Activated naive CD4-positive, alpha-beta T cell treated with anti-CD3 and anti-CD28 coated beads, Interleukin-2, amount 50 U/mL, for 24 hours (primary cell): ENCODE measurements around the gene RASA3.
A peak's percentile ranks its signal among the peaks of the same experiment; 100 is the strongest.
"Not testable (repeated sequence)": the region's sequence is repeated elsewhere in the genome, so short reads cannot be mapped to it uniquely, and the experiment has no call there.

Experiments
- H3K27ac Mint-ChIP-seq: one replicate; pipeline ENCODE4 v1.8.0; 2021; ENCODE audit warnings: mild to moderate bottlenecking, mixed read lengths
- H3K27me3 Mint-ChIP-seq: one replicate; pipeline ENCODE4 v1.8.0; 2021; ENCODE audit warnings: mixed read lengths
- H3K36me3 Mint-ChIP-seq: one replicate; pipeline ENCODE4 v1.8.0; 2021; ENCODE audit warnings: mixed read lengths
- H3K4me1 Mint-ChIP-seq: one replicate; pipeline ENCODE4 v1.8.0; 2021; ENCODE audit warnings: mixed read lengths
- H3K4me3 Mint-ChIP-seq: one replicate; pipeline ENCODE4 v1.8.0; 2021; ENCODE audit warnings: mild to moderate bottlenecking, mixed read lengths
- H3K9me3 Mint-ChIP-seq: one replicate; pipeline ENCODE4 v1.8.0; 2021; ENCODE audit warnings: mixed read lengths

RASA3 gene

DNA sequence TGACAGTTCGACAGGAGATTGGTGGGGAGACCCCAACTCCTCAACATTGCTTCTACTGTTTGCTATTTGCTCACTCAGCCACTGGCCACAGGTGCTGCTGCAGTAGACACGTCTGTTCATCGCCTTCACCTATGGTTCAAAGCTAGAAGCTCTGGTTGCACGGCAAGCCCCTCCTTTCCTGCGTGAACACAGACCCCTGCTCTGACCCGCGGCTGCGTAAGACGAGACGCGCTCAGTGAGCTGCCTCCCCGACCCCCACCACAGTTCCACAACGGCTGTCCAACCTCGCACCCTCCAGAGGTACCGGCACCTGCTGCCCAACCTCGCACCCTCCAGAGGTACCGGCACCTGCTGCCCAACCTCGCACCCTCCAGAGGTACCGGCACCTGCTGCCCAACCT, 6.8 kb downstream of the RASA3 start:
- Mint-ChIP-seq H3K4me1 (peaks cover 84% of the 10 kb centered on the region), H3K36me3 (peaks cover 14% of the 10 kb centered on the region), H3K27ac (peak overlapping the region; percentile 97), H3K27me3 (no peaks in the 10 kb centered on the region), H3K4me3 (no peak overlapping the region), H3K9me3 (no peaks in the 10 kb centered on the region)

DNA sequence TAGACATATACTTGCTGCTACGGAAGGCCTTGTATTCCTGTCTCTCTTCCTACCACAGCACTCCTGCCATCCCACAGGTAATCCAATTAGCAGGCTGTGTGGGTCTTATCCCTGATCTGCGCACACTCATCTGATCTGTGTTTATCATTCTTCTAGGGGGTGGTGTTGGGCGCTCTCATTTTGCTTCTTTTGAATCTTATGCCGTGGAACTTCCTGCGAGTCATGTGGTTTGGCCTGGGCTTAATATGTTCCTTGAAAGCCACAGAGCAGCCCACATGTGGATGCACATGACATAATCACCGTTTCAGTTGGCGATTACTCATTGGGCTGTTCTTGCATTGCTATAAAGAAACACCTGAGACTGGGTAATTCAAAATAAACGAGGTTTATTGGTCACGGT, 7.5 kb downstream of the RASA3 start:
- Mint-ChIP-seq H3K27me3 (no peaks in the 10 kb centered on the region), H3K27ac (peak overlapping the region; percentile 97), H3K36me3 (peaks cover 14% of the 10 kb centered on the region), H3K4me3 (peak overlapping the region; percentile 73), H3K4me1 (peaks cover 86% of the 10 kb centered on the region), H3K9me3 (no peaks in the 10 kb centered on the region)

DNA sequence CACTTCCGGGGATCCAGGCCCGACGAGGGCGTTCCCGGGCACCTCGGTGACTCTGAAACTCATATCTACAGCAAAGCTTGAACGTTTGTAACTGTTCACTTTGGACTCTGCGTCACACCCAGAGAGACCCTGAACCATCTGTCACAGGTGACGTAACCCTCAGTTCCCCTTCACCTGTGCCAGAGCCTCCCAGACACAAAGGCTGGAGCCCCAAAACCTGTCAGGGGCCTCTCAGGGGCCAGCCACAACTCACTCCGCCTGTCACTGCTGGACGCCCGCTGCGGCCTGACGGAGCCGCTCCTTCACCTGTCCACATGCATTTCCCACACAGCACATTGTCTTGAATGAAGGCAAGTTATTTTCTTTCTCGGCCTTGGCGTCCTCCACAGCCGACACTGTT, 8.0 kb downstream of the RASA3 start:
- Mint-ChIP-seq H3K36me3 (peaks cover 14% of the 10 kb centered on the region), H3K27ac (peak overlapping the region; percentile 97), H3K27me3 (no peaks in the 10 kb centered on the region), H3K4me3 (peak overlapping the region; percentile 73), H3K9me3 (no peaks in the 10 kb centered on the region), H3K4me1 (peaks cover 81% of the 10 kb centered on the region)

DNA sequence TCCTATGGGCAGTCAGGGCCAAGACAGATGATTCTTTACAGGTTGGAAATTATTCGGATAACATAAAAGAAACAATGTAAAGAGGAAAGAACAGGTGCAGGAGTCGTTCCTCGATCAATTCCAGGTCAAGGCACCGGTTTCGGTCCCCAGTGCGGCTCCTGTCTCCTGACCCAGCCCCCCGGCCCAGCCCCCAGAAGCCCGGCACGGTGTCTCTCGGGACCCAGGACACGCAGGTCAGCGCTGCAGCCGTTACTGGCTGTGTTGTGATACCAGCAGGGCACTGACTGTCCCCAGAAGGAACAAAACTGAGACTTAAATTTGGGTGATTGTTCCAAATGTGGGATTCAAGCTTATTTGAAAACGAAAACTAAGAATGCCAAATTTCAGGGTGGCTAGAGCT, 8.5 kb downstream of the RASA3 start:
- Mint-ChIP-seq H3K27me3 (no peaks in the 10 kb centered on the region), H3K4me3 (no peak overlapping the region), H3K9me3 (no peaks in the 10 kb centered on the region), H3K36me3 (peaks cover 14% of the 10 kb centered on the region), H3K4me1 (peaks cover 81% of the 10 kb centered on the region), H3K27ac (no peak overlapping the region)

DNA sequence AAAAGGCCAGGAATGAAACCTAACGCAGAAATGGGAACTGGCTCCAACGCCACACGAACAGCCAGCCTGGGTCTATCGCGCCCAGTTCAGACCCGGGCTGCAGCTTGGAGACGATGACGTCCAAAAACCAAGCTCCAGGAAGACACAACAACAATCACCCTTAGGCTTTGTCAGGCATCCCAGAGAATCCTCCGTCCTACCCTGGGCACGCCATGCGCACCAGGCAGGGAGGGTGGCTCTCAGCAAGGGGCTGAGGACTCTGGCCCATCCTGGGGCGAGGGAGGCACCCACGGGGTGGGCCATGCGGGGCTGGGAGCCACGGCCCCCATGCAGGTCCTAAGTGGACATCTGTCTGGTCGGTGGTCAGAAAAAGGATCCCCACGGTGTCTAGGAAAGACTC, 9.0 kb downstream of the RASA3 start:
- peaks cover 14% of the 10 kb centered on the region for H3K36me3 Mint-ChIP-seq
- H3K27ac Mint-ChIP-seq = peak overlapping the region; percentile 81
- H3K4me3 Mint-ChIP-seq = peak overlapping the region; percentile 4
- H3K9me3 Mint-ChIP-seq = no peaks in the 10 kb centered on the region
- peaks cover 83% of the 10 kb centered on the region for H3K4me1 Mint-ChIP-seq
- no peaks in the 10 kb centered on the region for H3K27me3 Mint-ChIP-seq

DNA sequence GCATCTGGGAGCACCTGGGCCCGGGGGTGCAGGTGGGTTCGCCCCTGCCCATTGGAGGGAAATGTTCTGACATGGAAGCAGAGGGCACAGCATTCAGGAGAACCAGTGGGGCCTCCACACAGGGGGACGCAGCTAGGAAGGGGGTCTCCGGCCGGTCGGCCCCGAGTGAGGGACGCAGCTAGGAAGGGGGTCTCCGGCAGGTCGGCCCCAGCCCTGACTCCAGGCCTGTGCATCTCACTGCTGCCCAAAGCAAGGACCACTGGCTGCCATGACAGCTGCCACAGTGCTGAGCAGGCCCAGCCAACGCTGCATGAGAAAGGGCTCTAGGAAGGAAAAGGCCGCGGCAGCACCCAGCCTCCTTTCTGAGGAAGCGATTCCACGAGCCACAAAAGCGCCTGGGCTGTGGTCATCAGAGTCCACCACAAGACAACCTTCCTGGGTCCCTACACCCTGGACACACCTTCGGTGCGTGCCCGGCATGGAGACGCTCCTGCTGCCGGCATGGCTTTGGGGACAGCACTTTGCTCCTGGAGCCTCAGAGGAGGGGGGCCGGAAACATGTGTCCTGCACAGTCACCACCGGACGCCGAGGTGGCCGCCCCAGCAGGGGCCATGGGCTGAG, 9.7 kb downstream of the RASA3 start:
- H3K4me1 Mint-ChIP-seq = peaks cover 83% of the 10 kb centered on the region
- no peaks in the 10 kb centered on the region for H3K27me3 Mint-ChIP-seq
- H3K9me3 Mint-ChIP-seq = no peaks in the 10 kb centered on the region
- peaks cover 14% of the 10 kb centered on the region for H3K36me3 Mint-ChIP-seq
- peak overlapping the region; percentile 81 for H3K27ac Mint-ChIP-seq
- H3K4me3 Mint-ChIP-seq = no peak overlapping the region

DNA sequence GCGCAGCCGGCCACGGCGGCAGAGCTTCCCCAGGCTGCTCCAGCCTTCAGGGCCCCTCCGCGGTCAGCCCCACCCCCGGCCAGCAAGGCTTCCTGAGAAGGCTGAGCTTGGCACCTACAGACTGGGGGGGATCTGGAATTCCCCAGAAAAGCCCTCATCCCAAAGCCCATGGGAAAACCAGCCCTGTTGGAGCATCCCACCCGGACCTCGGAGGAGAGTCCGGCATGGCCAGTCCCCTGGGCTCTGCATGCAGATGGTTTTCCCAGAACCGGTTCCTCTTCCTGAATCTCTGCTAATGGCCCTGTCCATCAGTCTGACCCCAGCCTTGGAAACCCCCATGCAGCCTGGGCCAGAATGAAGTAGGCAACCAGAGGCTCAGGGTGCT, 10.3 kb downstream of the RASA3 start:
- H3K27me3 Mint-ChIP-seq = no peaks in the 10 kb centered on the region
- H3K9me3 Mint-ChIP-seq = no peaks in the 10 kb centered on the region
- no peak overlapping the region for H3K4me3 Mint-ChIP-seq
- peaks cover 82% of the 10 kb centered on the region for H3K4me1 Mint-ChIP-seq
- peaks cover 14% of the 10 kb centered on the region for H3K36me3 Mint-ChIP-seq
- H3K27ac Mint-ChIP-seq = no peak overlapping the region

DNA sequence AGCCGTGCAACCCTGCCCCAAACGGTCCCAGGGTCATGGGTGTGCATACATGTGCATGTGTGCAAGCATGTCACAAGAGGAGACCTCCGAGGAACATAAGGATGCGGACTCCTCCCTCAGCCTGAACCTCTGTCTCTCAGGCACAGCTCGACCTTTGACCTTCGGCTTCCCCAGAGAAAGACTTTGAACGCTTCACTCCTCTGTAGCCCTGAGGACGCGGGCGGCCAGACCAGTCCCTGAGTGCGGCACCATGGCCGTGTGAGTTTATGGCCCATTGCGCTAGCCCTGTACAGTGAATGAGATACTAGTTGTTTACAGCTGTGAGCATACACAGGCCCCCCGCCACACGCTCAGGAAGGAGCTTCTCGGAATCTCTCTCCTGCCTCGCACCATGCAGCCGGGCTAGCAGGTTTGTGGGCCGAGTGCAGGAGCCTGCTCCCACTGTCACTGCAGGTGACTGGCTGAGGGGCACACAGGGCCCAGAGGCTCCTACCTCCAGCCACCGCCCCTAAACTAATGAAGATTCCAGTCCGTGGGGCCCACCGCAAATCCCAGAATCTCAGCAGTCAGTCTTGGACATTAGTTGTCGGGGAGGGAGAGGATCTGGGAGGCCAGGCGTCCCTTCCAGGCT, 10.8 kb downstream of the RASA3 start:
- Mint-ChIP-seq H3K4me1 (peaks cover 77% of the 10 kb centered on the region), H3K27ac (peak overlapping the region; percentile 86), H3K9me3 (no peaks in the 10 kb centered on the region), H3K27me3 (no peaks in the 10 kb centered on the region), H3K4me3 (peak overlapping the region; percentile 73), H3K36me3 (peaks cover 12% of the 10 kb centered on the region)

DNA sequence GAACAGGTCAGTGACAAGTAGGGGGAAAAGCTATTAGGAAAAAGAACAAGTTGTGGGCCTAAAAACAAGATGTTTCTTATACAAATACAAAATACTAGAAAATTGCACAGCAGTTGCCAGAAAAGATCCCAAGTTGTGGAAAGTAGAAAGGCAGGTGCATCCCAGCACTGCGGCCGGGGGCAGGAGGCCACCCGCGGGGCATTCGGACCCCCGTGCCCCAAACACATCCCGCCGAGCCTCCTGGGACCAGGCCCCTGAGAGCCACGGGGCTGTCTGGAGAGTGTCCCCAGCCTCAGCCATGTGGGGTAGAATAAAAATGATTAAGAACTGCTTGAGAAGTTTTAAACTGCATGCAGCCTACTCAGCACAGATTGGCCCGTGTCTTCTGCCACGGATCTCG, 11.4 kb downstream of the RASA3 start:
- Mint-ChIP-seq H3K27ac (peak overlapping the region; percentile 99), H3K4me1 (peaks cover 73% of the 10 kb centered on the region), H3K9me3 (no peaks in the 10 kb centered on the region), H3K36me3 (peaks cover 7% of the 10 kb centered on the region), H3K27me3 (no peaks in the 10 kb centered on the region), H3K4me3 (peak overlapping the region; percentile 80)

DNA sequence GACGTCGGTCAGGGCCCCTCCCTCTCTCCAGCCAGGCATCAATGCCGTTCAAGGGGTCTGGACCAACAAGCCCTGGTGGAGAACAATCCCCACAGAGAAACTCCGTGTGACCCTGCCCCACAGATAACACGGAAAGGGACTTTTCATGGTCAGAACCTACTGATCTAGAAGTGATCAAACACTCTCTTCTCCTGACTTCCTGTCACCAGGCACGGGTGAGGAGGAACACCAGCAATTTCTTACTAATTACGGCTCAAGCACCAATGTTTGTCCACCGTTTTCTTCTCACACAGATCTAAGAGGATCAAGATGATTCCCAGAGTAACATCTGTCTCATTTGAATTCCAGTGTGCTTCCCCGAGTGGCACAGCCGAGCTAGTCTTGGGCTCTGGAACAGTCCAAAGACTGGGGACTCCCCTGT, 11.8 kb downstream of the RASA3 start:
- Mint-ChIP-seq H3K4me3 (peak overlapping the region; percentile 80), H3K27ac (peak overlapping the region; percentile 99), H3K4me1 (peaks cover 76% of the 10 kb centered on the region), H3K9me3 (no peaks in the 10 kb centered on the region), H3K27me3 (no peaks in the 10 kb centered on the region), H3K36me3 (peaks cover 7% of the 10 kb centered on the region)

DNA sequence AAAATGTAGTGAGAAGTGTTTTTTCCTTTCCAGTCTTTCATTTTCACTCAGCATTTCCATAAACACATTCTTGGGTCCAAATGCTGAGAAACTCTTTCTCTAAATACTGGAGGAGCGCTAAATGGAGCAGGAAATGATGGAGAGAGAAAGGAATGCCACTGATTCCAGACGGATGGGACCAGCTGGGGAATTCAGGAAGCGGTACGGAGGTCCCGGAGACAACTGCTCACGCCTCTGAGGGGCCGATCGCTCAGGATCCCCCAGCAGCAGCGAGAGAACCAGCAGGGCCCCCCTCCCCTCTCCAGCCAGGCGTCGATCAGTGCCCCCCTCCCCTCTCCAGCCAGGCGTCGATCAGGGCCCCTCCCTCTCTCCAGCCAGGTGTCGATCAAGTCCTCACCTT, 13.2 kb downstream of the RASA3 start:
- no peaks in the 10 kb centered on the region for H3K9me3 Mint-ChIP-seq
- peaks cover 74% of the 10 kb centered on the region for H3K4me1 Mint-ChIP-seq
- H3K27ac Mint-ChIP-seq = peak overlapping the region; percentile 96
- H3K4me3 Mint-ChIP-seq = peak overlapping the region; percentile 73
- no peaks in the 10 kb centered on the region for H3K27me3 Mint-ChIP-seq
- peaks cover 3% of the 10 kb centered on the region for H3K36me3 Mint-ChIP-seq

DNA sequence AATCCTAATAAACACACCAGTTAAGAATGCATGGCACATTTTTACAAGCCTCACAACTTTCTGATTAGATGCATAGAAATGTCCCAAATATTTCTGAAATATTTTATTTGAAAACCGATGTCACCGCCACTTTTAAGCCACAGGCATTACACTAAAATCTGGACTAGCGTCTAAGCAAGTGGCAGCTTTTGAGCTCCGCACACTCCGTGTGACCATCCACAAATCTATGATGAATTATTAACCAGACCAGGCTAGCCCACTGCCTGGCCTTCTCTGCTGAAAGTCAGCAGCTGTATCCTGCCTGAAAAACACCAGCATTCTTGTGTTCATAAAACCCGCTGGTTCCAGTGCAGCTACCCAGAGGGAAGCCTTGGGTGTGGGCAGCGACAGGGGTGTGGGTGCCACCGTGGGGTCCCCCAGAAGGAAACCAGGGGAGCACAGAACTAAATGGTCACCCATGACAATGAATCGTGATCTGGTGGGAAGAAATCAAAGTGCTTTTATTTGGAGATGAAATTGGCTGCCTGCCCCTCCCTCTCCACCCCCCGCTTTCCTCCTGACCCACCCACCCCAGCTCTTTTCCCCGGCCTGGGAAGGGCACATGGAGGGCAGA, 13.8 kb downstream of the RASA3 start:
- no peaks in the 10 kb centered on the region for H3K9me3 Mint-ChIP-seq
- H3K36me3 Mint-ChIP-seq = peaks cover 3% of the 10 kb centered on the region
- H3K27me3 Mint-ChIP-seq = no peaks in the 10 kb centered on the region
- H3K4me1 Mint-ChIP-seq = peaks cover 75% of the 10 kb centered on the region
- H3K4me3 Mint-ChIP-seq = peak overlapping the region; percentile 73
- peak overlapping the region; percentile 96 for H3K27ac Mint-ChIP-seq

DNA sequence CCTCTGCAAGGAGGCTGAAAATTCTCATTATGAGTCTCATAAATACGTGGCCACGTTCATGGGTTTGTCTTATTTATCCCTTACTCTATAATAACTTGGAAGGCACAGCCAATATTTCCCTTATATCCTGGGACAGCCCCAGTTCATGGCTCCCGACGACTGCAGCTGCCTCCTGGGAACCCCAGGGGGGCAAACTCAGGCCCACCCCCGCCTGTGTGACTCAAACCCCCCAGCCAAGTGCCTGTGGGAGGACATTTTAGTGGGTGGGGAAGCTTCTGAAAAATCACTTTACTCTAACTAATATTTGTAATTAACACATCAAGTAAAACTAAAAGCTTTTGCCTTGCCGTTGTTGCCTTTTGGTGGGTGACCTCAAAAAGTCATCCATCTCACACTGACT, 14.3 kb downstream of the RASA3 start:
- H3K36me3 Mint-ChIP-seq = peaks cover 3% of the 10 kb centered on the region
- no peaks in the 10 kb centered on the region for H3K9me3 Mint-ChIP-seq
- H3K27me3 Mint-ChIP-seq = no peaks in the 10 kb centered on the region
- H3K4me3 Mint-ChIP-seq = peak overlapping the region; percentile 73
- peaks cover 72% of the 10 kb centered on the region for H3K4me1 Mint-ChIP-seq
- peak overlapping the region; percentile 73 for H3K27ac Mint-ChIP-seq

DNA sequence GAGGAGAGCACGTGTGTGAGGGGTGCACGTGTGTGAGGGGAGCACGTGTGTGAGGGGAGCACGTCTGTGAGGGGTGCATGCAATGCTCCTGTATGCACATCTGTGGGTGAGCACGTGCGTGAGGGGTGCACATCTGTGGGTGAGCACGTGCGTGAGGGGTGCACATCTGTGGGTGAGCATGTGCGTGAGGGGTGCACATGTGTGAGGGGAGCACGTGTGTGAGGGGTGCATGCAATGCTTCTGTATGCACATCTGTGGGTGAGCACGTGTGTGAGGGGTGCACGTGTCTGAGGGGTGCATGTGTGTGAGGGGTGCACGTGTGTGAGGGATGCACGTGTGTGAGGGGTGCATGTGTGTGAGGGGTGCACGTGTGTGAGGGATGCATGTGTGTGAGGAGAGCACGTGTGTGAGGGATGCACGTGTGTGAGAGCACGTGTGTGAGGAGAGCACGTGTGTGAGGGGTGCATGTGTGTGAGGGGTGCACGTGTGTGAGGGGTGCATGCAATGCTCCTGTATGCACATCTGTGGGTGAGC, 15.0 kb downstream of the RASA3 start:
- H3K36me3 Mint-ChIP-seq, H3K27me3 Mint-ChIP-seq, H3K4me3 Mint-ChIP-seq, H3K9me3 Mint-ChIP-seq: not testable (repeated sequence)
- Mint-ChIP-seq H3K4me1 (peaks cover 69% of the 10 kb centered on the region), H3K27ac (peak overlapping the region; percentile 73)

DNA sequence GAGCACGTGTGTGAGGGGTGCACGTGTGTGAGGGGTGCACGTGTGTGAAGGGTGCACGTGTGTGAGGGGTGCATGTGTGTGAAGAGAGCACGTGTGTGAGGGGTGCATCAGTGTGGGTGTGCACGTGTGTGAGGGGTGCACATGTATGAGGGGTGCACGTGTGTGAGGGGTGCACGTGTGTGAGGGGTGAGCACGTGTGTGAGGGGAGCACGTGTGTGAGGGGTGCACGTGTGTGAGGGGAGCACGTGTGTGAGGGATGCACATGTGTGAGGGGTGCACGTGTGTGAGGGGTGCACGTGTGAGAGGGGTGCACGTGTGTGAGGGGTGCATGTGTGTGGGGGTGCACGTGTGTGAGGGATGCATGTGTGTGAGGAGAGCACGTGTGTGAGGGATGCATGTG, 15.7 kb downstream of the RASA3 start:
- Mint-ChIP-seq H3K9me3 (no peaks in the 10 kb centered on the region), H3K4me1 (peaks cover 69% of the 10 kb centered on the region), H3K36me3 (peaks cover 3% of the 10 kb centered on the region), H3K4me3 (no peak overlapping the region), H3K27ac (no peak overlapping the region), H3K27me3 (no peaks in the 10 kb centered on the region)

DNA sequence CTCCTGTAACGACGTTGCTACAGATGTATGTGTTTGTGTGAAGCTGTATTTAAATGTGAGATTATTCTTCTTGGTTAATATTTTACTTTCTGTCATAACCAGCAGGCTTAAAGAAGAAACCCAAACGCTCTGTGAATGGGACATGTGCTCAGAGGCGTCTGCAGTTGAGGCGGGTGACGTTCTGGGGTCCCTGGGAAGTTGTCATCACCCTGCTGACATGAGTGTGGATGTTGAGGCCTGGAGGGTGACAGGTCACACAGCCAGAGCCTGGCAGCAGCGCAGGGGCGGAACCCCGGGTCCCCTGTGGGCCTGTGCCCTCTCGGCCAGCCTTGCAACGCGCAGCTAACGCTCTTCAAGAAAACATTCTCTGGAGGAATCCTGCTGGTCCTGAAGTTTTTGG, 16.6 kb downstream of the RASA3 start:
- Mint-ChIP-seq H3K4me3 (peak overlapping the region; percentile 67), H3K27ac (peak overlapping the region; percentile 87), H3K9me3 (no peaks in the 10 kb centered on the region), H3K36me3 (peaks cover 3% of the 10 kb centered on the region), H3K4me1 (peaks cover 63% of the 10 kb centered on the region), H3K27me3 (no peaks in the 10 kb centered on the region)
